ENCODE data around the gene PSMB7.
A peak's percentile ranks its signal among the peaks of the same experiment; 100 is the strongest.

Gene PSMB7

DNA sequence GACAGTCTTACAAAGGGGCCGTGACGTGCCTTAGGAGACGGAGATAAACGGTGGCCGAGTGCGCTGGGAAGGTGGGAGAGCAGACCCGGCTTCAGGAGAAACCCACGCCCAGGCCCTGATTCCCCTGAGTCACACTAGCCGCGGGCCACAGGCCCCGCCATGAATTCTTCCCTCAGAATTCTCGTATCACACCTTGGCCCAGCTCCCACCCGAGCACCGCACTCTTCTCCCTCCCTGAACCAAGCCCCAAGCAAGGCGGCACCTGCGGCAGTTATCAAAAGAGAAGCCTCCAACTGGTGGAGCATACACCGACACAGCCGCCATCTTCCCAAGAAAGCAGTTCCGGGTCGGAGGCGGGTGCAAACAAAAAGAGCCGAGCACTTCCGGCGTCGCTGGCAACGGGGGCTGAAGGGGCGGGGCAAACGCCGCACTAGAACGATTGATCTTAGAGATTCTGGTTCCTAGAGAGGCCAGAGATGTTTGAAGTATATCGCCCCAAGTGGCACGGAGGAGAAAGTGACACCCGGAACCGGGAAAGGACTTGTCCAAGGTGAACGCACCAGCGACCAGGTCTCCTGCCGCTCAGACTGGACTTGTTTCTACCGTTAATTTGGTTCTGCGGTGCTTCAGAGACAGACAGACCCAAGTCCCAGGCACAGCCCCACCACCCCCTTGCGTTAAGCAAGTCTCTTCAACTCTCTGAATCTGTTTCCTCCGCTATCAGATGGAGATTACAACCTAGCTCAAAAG lies at the start of gene PSMB7:
Gene PSMB7 (minus strand): TSS at position 341 of the 750 bp plus-strand sequence. CDS start 17 bp downstream, at position 324.
- Histone ChIP-seq H3K4me3 (peak within 1 kb of the TSS; percentile 65 to 96 (median 84)), H3K27ac (peak within 1 kb of the TSS in 20 of 21 experiments; percentile 52 to 87 (median 83))

DNA sequence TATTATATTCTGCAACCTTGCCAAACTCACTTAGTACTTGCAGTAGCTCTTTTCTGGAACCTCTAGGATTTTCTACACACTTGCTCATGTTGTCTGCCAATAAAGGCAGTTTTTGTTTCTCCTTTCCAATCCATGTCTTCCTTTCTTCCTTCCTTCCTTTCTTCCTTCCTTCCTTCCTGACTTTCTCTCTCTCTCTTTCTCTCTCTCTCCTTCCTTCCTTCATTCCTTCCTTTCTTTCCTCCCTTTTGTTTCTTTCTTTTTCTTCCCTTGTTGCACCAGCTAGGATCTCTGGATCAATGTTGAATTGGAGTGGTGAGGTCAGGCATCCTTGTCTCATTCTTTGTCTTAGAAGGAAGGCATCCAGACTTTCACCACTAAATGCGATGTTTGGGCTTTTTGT lies 47.5 kb upstream of the PSMB7 start:
- H3K27ac ChIP-seq = no peak overlapping the region

DNA sequence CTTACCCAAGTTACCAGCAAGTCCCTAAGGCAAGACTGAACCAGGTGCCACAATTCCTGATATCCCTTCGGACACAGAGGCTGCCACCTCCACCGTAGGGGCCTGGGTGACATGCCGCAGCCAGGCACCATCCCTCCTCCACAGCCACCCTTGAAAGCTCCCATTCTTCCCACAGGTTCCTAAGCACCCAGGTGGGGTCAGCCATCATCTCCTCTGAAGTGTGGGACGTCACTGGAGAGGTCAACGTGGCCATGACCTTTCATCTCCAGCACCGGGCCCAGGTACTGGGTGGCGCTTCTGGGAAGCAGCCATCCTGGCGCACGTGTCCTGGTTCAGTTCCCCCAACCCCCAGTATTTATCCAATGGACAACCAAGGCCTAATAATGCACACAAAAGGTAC lies 43.2 kb upstream of the PSMB7 start:
- Histone ChIP-seq H3K27ac (no peak overlapping the region), H3K4me3 (no peak overlapping the region)

More for the DNA sequence above, 47.5 kb upstream of the PSMB7 start:
- H3K4me3 ChIP-seq = no peak overlapping the region

DNA sequence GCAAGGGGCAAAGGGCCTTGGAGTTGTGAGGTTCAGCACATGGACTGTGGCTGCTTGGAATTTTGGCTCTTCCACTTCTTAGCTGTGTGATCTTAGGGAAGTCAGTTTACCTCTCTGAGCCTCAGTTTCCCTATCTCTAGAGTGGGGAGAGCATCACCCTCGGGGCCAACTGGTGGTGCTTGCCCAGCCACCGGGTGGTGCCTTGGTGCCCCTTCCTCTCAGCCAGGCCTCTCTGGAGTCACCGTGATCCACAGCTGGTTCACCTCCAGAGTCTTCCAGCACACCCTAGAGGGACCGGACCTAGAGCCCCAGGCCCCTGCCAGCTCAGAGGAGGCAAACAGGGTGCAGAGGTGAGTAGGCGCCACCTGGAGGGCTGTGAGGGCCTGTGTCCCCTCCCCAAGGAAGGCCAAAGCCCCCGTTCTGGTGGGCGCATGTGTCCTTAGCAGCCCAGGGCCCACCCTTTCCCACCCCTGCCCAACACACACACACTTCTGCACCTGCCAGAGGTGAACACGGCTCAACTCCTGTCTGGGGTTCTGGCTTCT lies 42.7 kb upstream of the PSMB7 start:
- H3K4me3 ChIP-seq = no peak overlapping the region
- no peak overlapping the region for H3K27ac ChIP-seq

DNA sequence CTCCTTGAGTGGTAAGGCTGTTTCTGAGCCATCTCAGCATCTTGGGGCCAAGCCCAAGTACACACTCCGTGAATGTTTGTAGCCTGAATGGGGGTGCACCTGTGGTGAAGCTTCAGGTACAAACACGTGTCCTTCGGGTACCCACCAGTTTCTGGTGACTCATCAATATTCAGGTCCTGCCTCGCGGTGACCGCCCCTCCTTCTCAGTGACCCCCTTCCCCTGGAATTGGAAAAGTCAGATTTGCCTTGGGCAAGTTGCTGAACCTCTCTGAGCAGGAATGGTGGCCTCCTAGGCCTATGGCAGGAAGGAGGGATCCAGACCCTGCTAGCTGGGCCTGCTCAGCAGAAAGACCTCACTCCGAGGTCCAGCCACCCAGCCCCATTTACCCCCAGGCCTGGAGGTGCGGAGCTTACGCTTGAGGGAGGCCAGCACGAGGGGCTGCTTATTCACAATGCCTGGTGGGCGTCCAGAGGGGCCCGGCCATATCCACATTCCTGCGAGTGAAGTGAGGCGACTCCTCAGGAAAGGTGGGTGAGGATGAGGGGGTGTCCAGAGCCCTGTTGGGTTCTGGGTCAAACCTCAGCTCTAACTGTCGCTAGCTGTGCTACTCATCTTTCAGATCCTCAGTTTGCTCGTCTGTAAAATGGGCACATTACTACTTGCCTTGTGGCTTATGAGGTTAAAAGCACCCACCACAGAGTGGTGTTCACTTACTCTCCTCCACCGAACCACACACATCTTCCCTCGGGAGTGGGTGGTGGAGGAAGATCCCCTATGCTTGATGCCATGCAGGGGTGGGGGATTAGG lies 42.0 kb upstream of the PSMB7 start:
- H3K4me3 ChIP-seq = no peak overlapping the region
- no peak overlapping the region for H3K27ac ChIP-seq

DNA sequence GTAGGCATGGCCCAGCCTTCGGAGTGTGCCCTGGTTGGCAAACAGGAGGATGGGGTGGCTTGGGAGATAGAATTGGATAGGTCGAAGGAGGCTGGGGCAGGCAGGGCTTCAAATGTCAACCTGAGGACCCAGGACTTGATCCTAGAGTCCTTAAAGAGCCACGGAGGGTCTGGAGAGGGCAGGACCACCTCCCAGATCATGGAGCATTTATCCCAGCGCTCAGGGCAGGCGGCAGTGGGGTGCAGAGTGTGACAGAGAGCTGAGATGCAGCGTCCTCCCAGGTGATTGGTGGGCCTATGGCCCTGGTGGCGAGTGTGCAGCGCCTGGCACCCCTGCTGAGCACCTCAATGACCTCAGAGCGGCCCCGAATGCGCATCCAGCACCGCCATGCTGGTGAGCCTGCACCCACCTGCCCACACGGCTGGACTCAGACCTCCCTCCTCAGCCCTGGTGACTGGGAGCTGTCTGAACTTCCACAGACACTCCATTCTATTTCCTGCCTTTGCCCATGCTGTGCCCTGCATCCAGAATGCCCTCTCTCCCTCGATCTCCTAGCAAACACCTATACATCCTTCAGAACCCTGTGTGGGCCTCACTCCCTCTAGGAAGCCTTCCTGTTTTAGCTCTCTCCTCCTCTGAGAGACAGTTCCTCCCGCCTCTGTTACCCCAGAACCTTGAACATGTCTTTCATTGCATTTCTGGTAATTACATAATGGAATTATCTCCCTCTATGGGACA lies 41.3 kb upstream of the PSMB7 start:
- Histone ChIP-seq H3K4me3 (no peak overlapping the region), H3K27ac (no peak overlapping the region)

DNA sequence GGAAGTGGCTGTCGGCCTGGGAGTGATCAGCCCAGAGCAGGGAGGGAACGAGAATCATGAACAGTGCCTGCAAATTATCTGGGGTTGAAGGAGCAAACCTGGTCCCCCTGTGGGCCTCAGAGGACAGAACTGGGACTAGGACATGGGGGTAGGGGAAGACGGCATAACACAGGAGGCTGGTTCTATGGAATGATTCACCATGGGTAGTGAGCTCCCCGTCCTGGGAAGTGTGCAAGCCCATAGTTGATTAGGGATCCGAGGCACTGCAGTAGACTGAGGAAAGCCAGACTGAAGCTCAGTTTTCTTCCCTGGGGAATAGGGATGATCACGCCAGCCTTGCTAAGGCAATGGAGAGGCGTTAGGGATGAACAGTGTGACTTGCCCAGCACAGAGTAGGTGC lies 40.6 kb upstream of the PSMB7 start:
- no peak overlapping the region for H3K27ac ChIP-seq
- H3K4me3 ChIP-seq = no peak overlapping the region

DNA sequence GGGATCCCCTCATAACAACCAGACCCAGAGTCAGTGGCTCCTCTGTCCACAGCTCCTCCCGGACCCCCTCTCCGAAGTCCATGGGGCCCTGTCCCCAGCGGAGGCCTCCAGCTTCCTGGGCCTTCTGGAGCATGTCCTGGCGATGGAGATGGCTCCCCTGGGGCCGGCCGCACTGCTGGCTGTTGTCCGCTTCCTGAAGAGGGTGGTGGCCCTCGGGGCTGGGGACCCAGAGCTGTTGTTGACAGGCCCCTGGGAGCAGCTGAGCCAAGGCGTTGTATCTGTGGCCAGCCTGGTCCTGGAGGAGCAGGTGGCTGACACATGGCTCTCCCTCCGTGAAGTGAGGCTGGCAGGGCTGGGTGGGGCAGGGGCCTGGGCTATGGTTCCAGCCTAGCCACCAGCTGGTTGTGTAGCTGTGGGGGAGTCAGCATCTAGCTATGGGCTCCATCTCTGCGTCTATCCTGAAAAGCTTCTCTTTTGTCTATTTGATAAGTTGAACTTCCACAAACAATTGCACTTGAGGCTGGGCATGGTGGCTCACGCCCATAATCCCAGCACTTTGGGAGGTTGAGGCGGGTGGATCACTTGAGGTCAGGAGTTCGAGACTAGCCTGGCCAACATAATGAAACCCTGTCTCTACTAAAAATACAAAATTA lies 39.7 kb upstream of the PSMB7 start:
- H3K27ac ChIP-seq = no peak overlapping the region
- H3K4me3 ChIP-seq = no peak overlapping the region

DNA sequence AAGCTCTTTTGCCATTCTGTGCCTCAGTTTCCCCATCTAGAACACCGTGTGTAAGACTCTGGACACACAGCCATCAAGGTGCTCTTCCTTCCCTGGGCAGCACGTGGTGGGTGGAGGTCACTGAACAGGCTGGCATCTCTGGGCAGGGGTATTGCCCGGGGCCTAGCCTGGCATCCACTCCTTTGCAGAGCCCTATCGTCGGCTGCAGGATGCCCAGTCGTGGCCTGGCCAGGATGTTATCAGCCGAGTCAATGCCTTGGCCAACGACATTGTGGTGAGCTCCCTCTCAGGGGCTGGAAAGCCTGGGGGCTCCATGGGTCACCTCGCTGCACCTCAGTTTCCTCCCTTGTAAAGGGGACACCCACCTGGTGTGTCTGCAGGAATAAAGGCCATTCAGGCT lies 39.1 kb upstream of the PSMB7 start:
- no peak overlapping the region for H3K27ac ChIP-seq
- no peak overlapping the region for H3K4me3 ChIP-seq

DNA sequence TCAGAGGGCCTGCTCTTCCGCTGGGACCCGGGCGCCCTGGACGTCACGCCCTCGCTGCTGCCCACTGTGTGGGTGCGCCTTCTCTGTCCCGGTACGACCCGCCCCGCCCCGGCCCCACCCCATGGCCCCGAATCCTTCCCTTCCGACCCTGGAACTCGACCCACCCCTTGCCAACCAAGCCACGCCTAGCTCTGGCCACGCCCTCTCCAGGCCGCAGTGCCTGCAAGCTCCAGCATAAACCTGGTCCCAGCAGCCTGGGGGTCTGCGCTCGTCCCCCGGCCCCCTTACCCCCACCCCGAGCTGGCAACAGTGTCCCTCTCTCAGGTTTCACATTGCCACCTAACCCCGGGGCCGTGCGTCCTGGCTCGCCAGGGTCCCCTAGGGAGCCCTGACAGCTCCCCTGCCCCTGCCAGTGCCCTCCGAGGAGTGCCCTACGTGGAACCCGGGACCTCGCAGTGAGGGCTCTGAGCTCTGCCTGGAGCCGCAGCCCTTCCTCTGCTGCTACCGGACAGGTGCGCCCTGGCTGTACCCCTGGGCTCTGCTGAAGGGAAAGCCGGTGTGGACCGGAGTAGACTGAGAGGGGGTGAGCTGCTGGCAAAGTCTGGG lies 38.4 kb upstream of the PSMB7 start:
- Histone ChIP-seq H3K27ac (no peak overlapping the region), H3K4me3 (peak overlapping the region in 3 of 7 experiments; percentile 4 to 21 (median 19))

DNA sequence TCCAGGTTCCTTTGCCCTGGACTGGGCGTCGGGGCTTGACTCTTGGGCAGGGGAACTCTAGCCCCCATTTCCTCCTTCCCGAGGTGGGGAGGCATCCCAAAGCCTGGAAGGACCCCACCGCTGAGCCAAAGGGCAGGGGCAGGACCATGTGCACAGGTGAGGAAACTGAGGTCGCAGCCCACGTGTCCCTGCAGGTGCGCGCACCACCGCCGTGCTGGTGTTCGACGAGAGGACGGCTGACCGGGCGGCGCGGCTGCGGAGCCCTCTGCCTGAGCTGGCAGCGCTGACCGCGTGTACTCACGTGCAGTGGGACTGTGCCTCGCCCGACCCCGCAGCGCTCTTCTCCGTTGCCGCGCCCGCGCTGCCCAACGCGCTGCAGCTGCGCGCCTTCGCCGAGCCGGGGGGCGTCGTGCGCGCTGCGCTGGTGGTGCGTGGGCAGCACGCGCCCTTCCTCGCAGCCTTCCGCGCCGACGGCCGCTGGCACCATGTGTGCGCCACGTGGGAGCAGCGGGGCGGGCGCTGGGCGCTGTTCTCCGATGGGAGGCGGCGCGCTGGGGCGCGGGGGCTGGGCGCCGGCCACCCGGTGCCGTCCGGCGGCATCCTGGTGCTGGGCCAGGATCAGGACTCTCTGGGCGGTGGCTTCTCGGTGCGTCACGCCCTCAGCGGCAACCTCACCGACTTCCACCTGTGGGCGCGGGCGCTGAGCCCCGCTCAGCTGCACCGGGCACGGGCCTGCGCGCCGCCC lies 37.8 kb upstream of the PSMB7 start:
- no peak overlapping the region for H3K27ac ChIP-seq
- peak overlapping the region in 3 of 7 experiments; percentile 4 to 21 (median 19) for H3K4me3 ChIP-seq

DNA sequence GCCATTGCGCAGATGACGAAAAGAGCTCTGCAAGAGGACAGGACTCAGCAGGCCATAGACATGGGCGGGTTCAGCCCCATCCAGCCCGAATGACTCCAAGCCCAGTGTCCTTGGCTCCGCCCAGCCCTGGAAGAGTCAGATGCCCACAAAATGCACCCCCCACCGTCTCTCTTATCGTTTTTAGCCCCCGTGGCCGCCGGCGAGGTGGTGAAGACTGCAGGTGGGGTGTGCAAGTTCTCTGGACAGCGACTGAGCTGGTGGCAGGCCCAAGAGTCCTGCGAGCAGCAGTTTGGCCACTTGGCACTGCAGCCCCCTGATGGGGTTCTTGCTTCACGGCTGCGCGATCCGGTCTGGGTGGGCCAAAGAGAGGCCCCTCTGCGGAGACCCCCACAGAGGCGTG lies 37.1 kb upstream of the PSMB7 start:
- no peak overlapping the region for H3K4me3 ChIP-seq
- no peak overlapping the region for H3K27ac ChIP-seq

DNA sequence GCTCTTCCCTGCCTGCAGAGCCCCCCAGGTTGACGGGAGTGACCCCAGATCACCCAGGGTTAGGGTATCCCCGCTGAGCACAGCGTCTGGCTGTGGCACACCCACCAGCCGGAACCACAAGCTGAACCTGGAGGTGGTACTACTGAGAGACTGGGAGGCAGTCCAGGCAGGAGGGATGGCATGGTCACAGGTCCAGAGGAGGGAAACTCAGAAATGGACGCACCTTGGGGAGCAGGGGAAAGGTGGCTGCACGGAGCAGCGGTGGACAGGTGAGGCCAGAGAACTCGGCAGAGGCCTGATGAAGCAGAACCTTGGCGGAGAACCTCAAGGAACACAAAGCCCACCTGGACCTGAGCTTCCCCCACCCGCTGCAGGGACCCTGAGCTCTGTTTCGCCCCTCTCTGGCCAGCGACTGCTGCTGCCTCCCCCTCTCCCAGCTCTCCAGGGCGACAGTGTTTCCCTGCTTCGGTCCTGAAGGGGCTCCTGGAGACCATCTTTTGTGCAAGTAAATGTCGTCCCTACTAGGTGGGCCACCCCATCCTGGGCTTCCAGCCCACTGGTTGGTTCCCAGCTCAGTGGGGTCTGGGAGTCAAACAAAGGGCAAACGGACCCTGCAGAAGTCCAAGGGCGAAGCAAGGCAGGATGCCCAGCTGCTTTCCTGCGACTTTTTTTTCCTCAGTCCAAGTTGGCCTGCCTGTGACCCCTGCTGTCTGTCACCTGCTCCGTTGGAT lies 35.9 kb upstream of the PSMB7 start:
- Histone ChIP-seq H3K4me3 (no peak overlapping the region), H3K27ac (no peak overlapping the region)

DNA sequence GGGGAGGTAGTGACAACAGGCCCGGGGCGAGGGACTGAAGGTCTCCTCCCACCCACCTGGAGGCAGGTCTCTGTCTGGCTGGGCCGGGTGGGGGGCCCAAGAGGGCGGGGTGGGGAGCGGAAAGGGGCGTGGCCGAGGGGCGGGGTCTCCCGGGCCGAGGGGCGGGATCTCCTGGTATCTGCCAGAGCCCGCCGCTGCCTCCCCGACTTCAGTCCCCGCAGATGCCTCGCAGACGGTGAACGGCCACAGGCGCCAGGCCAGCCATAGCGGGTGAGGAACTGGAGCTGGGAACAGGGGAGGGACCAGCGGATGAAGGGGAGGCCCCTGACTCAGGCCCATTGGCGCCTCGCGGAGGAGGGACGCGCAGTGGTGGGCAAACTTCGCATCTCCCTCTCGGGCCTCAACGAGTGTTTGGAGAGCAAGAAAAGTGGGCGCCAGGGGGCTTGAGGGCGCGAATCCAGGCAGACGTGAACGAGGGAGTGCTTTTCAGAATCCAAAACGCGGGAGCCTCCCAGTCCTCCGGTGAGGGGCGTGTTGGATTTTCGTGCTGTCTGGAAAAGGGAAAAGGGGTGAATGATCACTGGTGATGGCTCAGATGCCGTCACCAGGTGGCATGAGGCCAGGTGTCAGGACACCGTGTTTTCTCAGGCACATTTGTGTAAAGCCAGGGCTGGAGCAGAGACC lies 35.1 kb upstream of the PSMB7 start, which contains the start of gene ADGRD2:
Gene ADGRD2 (plus strand): TSS at position 211 of the 684 bp plus-strand sequence. CDS start 1,216 bp downstream, outside the sequence.
- Histone ChIP-seq H3K4me3 (no peak within 1 kb of the TSS), H3K27ac (no peak within 1 kb of the TSS)

DNA sequence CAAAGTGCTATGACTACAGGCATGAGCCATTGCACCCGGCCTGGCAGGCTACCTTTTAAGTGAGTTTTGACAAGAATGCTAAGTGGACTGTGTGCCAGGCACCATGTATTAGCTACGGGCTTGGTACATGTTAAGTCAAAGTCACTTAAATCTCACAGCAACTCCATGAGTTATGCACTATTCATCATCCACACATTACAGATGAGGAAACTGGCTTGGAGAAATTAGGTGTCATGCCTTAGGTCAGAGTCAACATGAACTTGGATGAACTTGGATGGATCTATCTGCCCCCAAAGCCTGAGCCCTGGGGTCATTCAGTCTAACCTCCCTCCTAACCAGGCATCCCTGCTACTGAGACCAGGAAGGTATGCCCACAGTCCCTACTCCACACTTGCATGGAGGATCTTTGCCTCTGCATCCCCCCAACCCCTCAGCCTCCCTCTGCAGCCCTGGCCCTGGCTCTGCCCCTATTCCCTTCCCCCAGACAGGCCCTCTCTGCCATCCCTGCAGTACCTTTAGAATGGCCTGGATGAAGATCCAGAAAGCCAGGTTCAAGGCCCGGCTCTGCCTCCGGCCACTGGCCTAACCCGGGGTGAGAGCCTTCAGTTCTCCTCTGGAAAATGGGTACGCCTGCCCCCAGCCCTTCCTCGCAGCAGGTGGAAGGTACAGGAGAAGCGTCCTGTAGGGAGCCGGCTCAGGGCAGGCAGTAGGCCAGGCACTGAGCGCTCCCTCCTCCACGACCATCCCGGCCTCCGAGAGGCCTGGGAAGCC lies 34.3 kb upstream of the PSMB7 start:
- no peak overlapping the region for H3K4me3 ChIP-seq
- H3K27ac ChIP-seq = no peak overlapping the region

DNA sequence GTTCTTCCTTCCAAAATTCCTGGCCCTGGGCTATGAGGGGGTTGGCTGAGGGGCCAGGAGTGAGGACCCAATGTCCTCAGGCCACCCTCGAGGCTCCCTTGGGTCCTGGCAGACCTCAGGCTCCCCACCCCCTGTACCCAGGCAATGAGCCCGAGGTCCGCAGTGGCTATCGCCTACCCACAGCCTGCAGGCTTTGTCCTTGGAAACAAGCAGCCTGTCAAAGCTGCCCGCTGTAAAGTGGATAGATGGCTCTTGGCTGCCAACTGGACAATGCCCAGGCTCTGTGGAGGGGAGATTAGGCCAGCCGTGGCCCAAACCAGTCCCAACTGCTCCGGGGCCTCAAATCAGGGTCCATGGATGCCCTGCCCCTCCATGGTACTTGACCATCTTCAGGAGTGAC lies 32.8 kb upstream of the PSMB7 start:
- no peak overlapping the region for H3K27ac ChIP-seq

DNA sequence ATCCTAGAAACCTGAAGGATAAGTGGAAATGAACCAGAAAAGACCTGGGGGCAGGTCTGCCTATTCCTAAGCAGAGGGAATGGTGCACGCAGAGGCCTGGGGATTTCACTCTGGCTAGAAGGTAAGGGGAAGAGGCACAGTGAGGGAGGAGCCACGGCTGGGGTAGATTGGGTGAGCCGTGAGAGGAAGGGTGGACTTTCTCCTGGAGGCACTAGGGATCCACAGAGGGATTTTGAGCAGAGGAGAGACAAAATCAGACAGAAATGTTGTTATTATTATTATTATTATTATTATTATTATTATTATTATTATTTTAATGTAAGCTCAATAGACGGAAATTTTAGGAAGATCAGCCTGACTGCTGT lies 32.0 kb upstream of the PSMB7 start:
- H3K27ac ChIP-seq = no peak overlapping the region
- no peak overlapping the region for H3K4me3 ChIP-seq

More for the DNA sequence above, 32.8 kb upstream of the PSMB7 start:
- no peak overlapping the region for H3K4me3 ChIP-seq

All from skin epidermis (tissue), 12 donors.